Activated CD4-positive, CD25-positive, alpha-beta regulatory T cell (primary cell): ENCODE measurements around the gene ATP6V1G2.

Source experiments
- DNase-seq, 4 experiments: peaks; one replicate each; lab custom pipeline; 2025; lab: John Stamatoyannopoulos, UW

The ATP6V1G2 gene

GRCh38 chr6:31575952-31576685 is 29.7 kb upstream of the ATP6V1G2 start:
- no peak for DNase-seq

GRCh38 chr6:31575335-31575901 is 29.0 kb upstream of the ATP6V1G2 start, which contains the start of gene TNF:
TNF (plus strand) TSS chr6:31575565; CDS start chr6:31575742, 177 bp downstream.
- peak in 2 of 4 experiments; percentile 68 to 72 for DNase-seq

GRCh38 chr6:31574106-31575061 is 28.0 kb upstream of the ATP6V1G2 start:
- DNase-seq, result no peak

GRCh38 chr6:31573239-31574105 is 27.1 kb upstream of the ATP6V1G2 start:
- DNase-seq, result no peak

- peak; percentile 37 to 52 (median 50) for DNase-seq
Measured at GRCh38 chr6:31572041-31572911, 25.9 kb upstream of the ATP6V1G2 start, which contains the start of gene LTA. LTA (plus strand) TSS chr6:31572289; CDS start chr6:31572743, 454 bp downstream.

- DNase-seq, result no peak
Measured at GRCh38 chr6:31569861-31570536, 23.6 kb upstream of the ATP6V1G2 start.

GRCh38 chr6:31568537-31568961 is 22.1 kb upstream of the ATP6V1G2 start:
- peak in 2 of 4 experiments; percentile 29 to 36 for DNase-seq

- DNase-seq, result peak in 1 of 4 experiments; percentile 17
Measured at GRCh38 chr6:31567531-31568370, 21.3 kb upstream of the ATP6V1G2 start.

- DNase-seq, result no peak
Measured at GRCh38 chr6:31560697-31561058, 14.3 kb upstream of the ATP6V1G2 start.

- peak in 2 of 4 experiments; percentile 18 to 30 for DNase-seq
Measured at GRCh38 chr6:31559958-31560696, 13.7 kb upstream of the ATP6V1G2 start.

GRCh38 chr6:31559606-31559957 is 13.2 kb upstream of the ATP6V1G2 start:
- no peak for DNase-seq

GRCh38 chr6:31558631-31559500 is 12.5 kb upstream of the ATP6V1G2 start:
- peak in 3 of 4 experiments; percentile 26 to 41 (median 32) for DNase-seq

GRCh38 chr6:31558318-31558625 is 11.9 kb upstream of the ATP6V1G2 start:
- no peak for DNase-seq

GRCh38 chr6:31557443-31558317 is 11.3 kb upstream of the ATP6V1G2 start:
- DNase-seq, result no peak

GRCh38 chr6:31556307-31556706 is 9.9 kb upstream of the ATP6V1G2 start:
- no peak for DNase-seq

GRCh38 chr6:31551371-31551770 is 5.0 kb upstream of the ATP6V1G2 start:
- DNase-seq, result peak; percentile 27 to 43 (median 42)
